ENCODE data around the gene ICAM2. TPM values are rescaled to one million over a fixed set of nuclear protein-coding genes. Genes with fewer than 3 reads are reported as not detected.

The ICAM2 gene
- total and polyA plus RNA-seq, 2 experiments from 2014 or later, result 0.97 to 1.3 TPM

- TF ChIP-seq EZH2phosphoT487 (IDR thresholded peaks at IDR 0.05; ENCODE audit: insufficient read depth, low read depth) (no peak), EZH2 (IDR thresholded peaks at IDR 0.05; ENCODE audit: insufficient read depth, poor library complexity, severe bottlenecking) (no peak)
- 78 to 79% methylated on average over 22 of the region's 22 CpGs for WGBS, 2 experiments (ENCODE audit: low coverage in 1 of 2, low lambda C conversion rate in 2 of 2, missing lambda C conversion rate in 2 of 2)
- Histone ChIP-seq H3K79me2 (ENCODE audit: insufficient read depth) (no peaks in the 10 kb centered on the region), H3F3A (ENCODE audit: insufficient read depth) (no peaks in the 10 kb centered on the region), H3K27me3 (replicated peaks; ENCODE audit: insufficient read depth) (peaks cover 2% of the 10 kb centered on the region), H3K27ac (no peak overlapping the region), H3K9ac (no peak overlapping the region), H3K4me1 (ENCODE audit: insufficient read depth) (0 out of 2 replicates have a peak, but pooled peaks cover 4% of the 10 kb centered on the region), H3K4me3 (no peak overlapping the region), H3K36me3 (ENCODE audit: low read depth) (no peaks in the 10 kb centered on the region), H3K4me2 (ENCODE audit: unreplicated experiment) (no peak overlapping the region), H4K20me1 (ENCODE audit: insufficient read depth) (no peaks in the 10 kb centered on the region), H2AFZ (no peak overlapping the region), H3K9me2 (ENCODE audit: insufficient read depth) (no peaks in the 10 kb centered on the region), H3K9me3 (ENCODE audit: low read depth) (no peaks in the 10 kb centered on the region)
- no peak for DNase-seq
- in situ Hi-C loops (cut with MboI), result no loop called here
Observed at GRCh38 chr17:64002658-64003525, 17.5 kb downstream of the ICAM2 start.

GRCh38 chr17:64001763-64002529, 18.5 kb downstream of the ICAM2 start:
- Histone ChIP-seq H3K36me3 (ENCODE audit: low read depth) (no peaks in the 10 kb centered on the region), H3K79me2 (ENCODE audit: insufficient read depth) (no peaks in the 10 kb centered on the region), H2AFZ (no peak overlapping the region), H4K20me1 (ENCODE audit: insufficient read depth) (no peaks in the 10 kb centered on the region), H3K4me2 (ENCODE audit: unreplicated experiment) (no peak overlapping the region), H3K4me3 (no peak overlapping the region), H3K27me3 (replicated peaks; ENCODE audit: insufficient read depth) (peaks cover 11% of the 10 kb centered on the region), H3F3A (ENCODE audit: insufficient read depth) (no peaks in the 10 kb centered on the region), H3K9ac (no peak overlapping the region), H3K9me3 (ENCODE audit: low read depth) (no peaks in the 10 kb centered on the region), H3K4me1 (ENCODE audit: insufficient read depth) (0 out of 2 replicates have a peak, but pooled peaks cover 4% of the 10 kb centered on the region), H3K9me2 (ENCODE audit: insufficient read depth) (no peaks in the 10 kb centered on the region), H3K27ac (no peak overlapping the region)
- TF ChIP-seq EZH2phosphoT487 (IDR thresholded peaks at IDR 0.05; ENCODE audit: insufficient read depth, low read depth) (no peak), EZH2 (IDR thresholded peaks at IDR 0.05; ENCODE audit: insufficient read depth, poor library complexity, severe bottlenecking) (no peak)
- DNase-seq, result no peak
- in situ Hi-C loops (cut with MboI), result no loop called here
- WGBS, 2 experiments (ENCODE audit: low coverage in 1 of 2, low lambda C conversion rate in 2 of 2, missing lambda C conversion rate in 2 of 2), result 81 to 87% methylated on average over 10 to 14 of the region's 14 CpGs

GRCh38 chr17:64001091-64001579, 19.3 kb downstream of the ICAM2 start:
- Histone ChIP-seq H3K9ac (no peak overlapping the region), H3K79me2 (ENCODE audit: insufficient read depth) (no peaks in the 10 kb centered on the region), H4K20me1 (ENCODE audit: insufficient read depth) (no peaks in the 10 kb centered on the region), H3K27me3 (replicated peaks; ENCODE audit: insufficient read depth) (peaks cover 14% of the 10 kb centered on the region), H3K9me3 (ENCODE audit: low read depth) (no peaks in the 10 kb centered on the region), H3K4me3 (no peak overlapping the region), H3K4me2 (ENCODE audit: unreplicated experiment) (no peak overlapping the region), H3F3A (ENCODE audit: insufficient read depth) (no peaks in the 10 kb centered on the region), H2AFZ (no peak overlapping the region), H3K27ac (no peak overlapping the region), H3K36me3 (ENCODE audit: low read depth) (no peaks in the 10 kb centered on the region), H3K9me2 (ENCODE audit: insufficient read depth) (no peaks in the 10 kb centered on the region), H3K4me1 (ENCODE audit: insufficient read depth) (0 out of 2 replicates have a peak, but pooled peaks cover 4% of the 10 kb centered on the region)
- no peak for DNase-seq
- no peak for TF ChIP-seq EZH2 (IDR thresholded peaks at IDR 0.05; ENCODE audit: insufficient read depth, poor library complexity, severe bottlenecking)
- TF ChIP-seq EZH2phosphoT487 (IDR thresholded peaks at IDR 0.05; ENCODE audit: insufficient read depth, low read depth), result no peak
- WGBS, 2 experiments (ENCODE audit: low coverage in 1 of 2, low lambda C conversion rate in 2 of 2, missing lambda C conversion rate in 2 of 2), result 77 to 78% methylated on average over 6 to 7 of the region's 7 CpGs
- in situ Hi-C loops (cut with MboI), result no loop called here

GRCh38 chr17:63999680-64000531, 20.5 kb downstream of the ICAM2 start:
- Histone ChIP-seq H3K9me3 (ENCODE audit: low read depth) (no peaks in the 10 kb centered on the region), H3K36me3 (ENCODE audit: low read depth) (no peaks in the 10 kb centered on the region), H3K9ac (no peak overlapping the region), H3K4me2 (ENCODE audit: unreplicated experiment) (no peak overlapping the region), H3K4me1 (ENCODE audit: insufficient read depth) (no peaks in the 10 kb centered on the region), H3K27me3 (replicated peaks; ENCODE audit: insufficient read depth) (peaks cover 20% of the 10 kb centered on the region), H3K79me2 (ENCODE audit: insufficient read depth) (no peaks in the 10 kb centered on the region), H2AFZ (no peak overlapping the region), H3K27ac (no peak overlapping the region), H3K4me3 (no peak overlapping the region), H4K20me1 (ENCODE audit: insufficient read depth) (no peaks in the 10 kb centered on the region), H3F3A (ENCODE audit: insufficient read depth) (no peaks in the 10 kb centered on the region), H3K9me2 (ENCODE audit: insufficient read depth) (no peaks in the 10 kb centered on the region)
- WGBS, 2 experiments (ENCODE audit: low coverage in 1 of 2, low lambda C conversion rate in 2 of 2, missing lambda C conversion rate in 2 of 2), result 83 to 88% methylated on average over 22 to 25 of the region's 25 CpGs
- no peak for TF ChIP-seq EZH2phosphoT487 (IDR thresholded peaks at IDR 0.05; ENCODE audit: insufficient read depth, low read depth)
- no peak for TF ChIP-seq EZH2 (IDR thresholded peaks at IDR 0.05; ENCODE audit: insufficient read depth, poor library complexity, severe bottlenecking)
- in situ Hi-C loops (cut with MboI), result no loop called here
- no peak for DNase-seq
